Uterus (tissue), 4 donors: Measurements from ENCODE around the gene LHFPL6. TPM values are rescaled to one million over a fixed set of nuclear protein-coding genes. Genes with fewer than 3 reads are reported as not detected.

ENCODE experiments used
- DNase-seq, 2 donors: peaks; one replicate each; pipeline ENCODE4 v3.0.0-alpha.2; 2019 to 2020
- H3K27ac ChIP-seq, 2 donors: fragments of 200-600 bp; sonication (generic); 1 replicate in 1 of 2; 2 replicates in 1 of 2; pipeline ENCODE4 v1.5.1; 2016 to 2018
- H3K27me3 ChIP-seq, 2 donors: fragments of 200-600 bp; sonication (generic); one replicate each; pipeline ENCODE4 v1.5.1; 2018 to 2019; ENCODE audit warnings: control low read depth in 1 of 2
- H3K36me3 ChIP-seq, 2 donors: fragments of 200-600 bp; sonication (generic); one replicate each; pipeline ENCODE4 v1.5.1; 2019; ENCODE audit warnings: control low read depth in 1 of 2
- H3K4me1 ChIP-seq, 2 donors: fragments of 200-600 bp; sonication (generic); one replicate each; pipeline ENCODE4 v1.5.1; 2018 to 2019; ENCODE audit warnings: control low read depth in 1 of 2
- H3K4me3 ChIP-seq, 2 donors: fragments of 200-600 bp; sonication (generic); 1 replicate in 1 of 2; 2 replicates in 1 of 2; pipeline ENCODE4 v1.5.1; 2018 to 2019; ENCODE audit warnings: mild to moderate bottlenecking in 1 of 2
- H3K9me3 ChIP-seq, 2 donors: fragments of 200-600 bp; sonication (generic); one replicate each; pipeline ENCODE4 v1.5.1; 2019; ENCODE audit warnings: control low read depth in 1 of 2
- CTCF ChIP-seq, 4 experiments: fragments of 200-600 bp in 2 of 4; fragments of 450-650 bp in 2 of 4; sonication (generic) in 2 of 4; IDR thresholded peaks; one replicate each; pipeline ENCODE4 v1.5.1; 2016 to 2019; ENCODE audit warnings: antibody characterized with exemption in 4 of 4, mild to moderate bottlenecking in 2 of 4, moderate library complexity in 1 of 4
- POLR2A ChIP-seq, 2 donors: fragments of 450-650 bp; IDR thresholded peaks; one replicate each; pipeline ENCODE4 v1.6.1; 2016; ENCODE audit warnings: antibody characterized with exemption in 2 of 2, mild to moderate bottlenecking in 1 of 2, moderate library complexity in 1 of 2
- intact Hi-C: fragments of 100-400 bp; cut with DNase I; formaldehyde crosslinking; loops from one replicate; pipeline ENCODE4 v1.15.1; 2023; ENCODE audit warnings: low total_unique reads
- total RNA-seq, 4 donors: library from RNA; depleted of rRNA in 3 of 4; stranded (reverse); fragments of >200 nt in 3 of 4; gene quantifications; one replicate each; pipeline versions ENCODE4 v1.1.0 to v1.2.4, GENCODE V29; 2014 to 2023
- donor health status: DM: yes; HTN: yes; CAD: no.

LHFPL6 gene
- total RNA-seq, 4 donors from 2014 or later = 37.9 to 105 (median 86.8) TPM

GRCh38 chr13:39596685-39597084 lies 6.3 kb downstream of the LHFPL6 start:
- no peaks in the 10 kb centered on the region for H3K36me3 ChIP-seq
- no peaks in the 10 kb centered on the region for H3K4me1 ChIP-seq
- no peak overlapping the region for H3K4me3 ChIP-seq
- intact Hi-C loops = no loop called here
- H3K27me3 ChIP-seq = no peaks in the 10 kb centered on the region
- DNase-seq = no peak
- H3K27ac ChIP-seq = no peak overlapping the region
- no peaks in the 10 kb centered on the region for H3K9me3 ChIP-seq
- no peak for TF ChIP-seq CTCF (IDR thresholded peaks at IDR 0.05)
- no peak for TF ChIP-seq POLR2A (IDR thresholded peaks at IDR 0.05)

GRCh38 chr13:39596176-39596575 lies 6.8 kb downstream of the LHFPL6 start:
- no peak for TF ChIP-seq CTCF (IDR thresholded peaks at IDR 0.05)
- TF ChIP-seq POLR2A (IDR thresholded peaks at IDR 0.05) = no peak
- no peak overlapping the region for H3K4me3 ChIP-seq
- H3K27ac ChIP-seq = no peak overlapping the region
- intact Hi-C loops = no loop called here
- no peaks in the 10 kb centered on the region for H3K9me3 ChIP-seq
- no peak for DNase-seq
- no peaks in the 10 kb centered on the region for H3K36me3 ChIP-seq
- no peaks in the 10 kb centered on the region for H3K4me1 ChIP-seq
- H3K27me3 ChIP-seq = no peaks in the 10 kb centered on the region

- H3K27ac ChIP-seq = no peak overlapping the region
- intact Hi-C loops = no loop called here
Measured at GRCh38 chr13:39590466-39591036, 12.4 kb downstream of the LHFPL6 start.

GRCh38 chr13:39588384-39588783 lies 14.6 kb downstream of the LHFPL6 start:
- no peak for DNase-seq
- Histone ChIP-seq H3K4me3 (no peak overlapping the region), H3K27ac (no peak overlapping the region), H3K4me1 (no peaks in the 10 kb centered on the region), H3K27me3 (no peaks in the 10 kb centered on the region), H3K36me3 (no peaks in the 10 kb centered on the region), H3K9me3 (no peaks in the 10 kb centered on the region)
- TF ChIP-seq POLR2A (IDR thresholded peaks at IDR 0.05) (no peak), CTCF (IDR thresholded peaks at IDR 0.05) (no peak)
- intact Hi-C loops = no loop called here

More at GRCh38 chr13:39590466-39591036, 12.4 kb downstream of the LHFPL6 start:
- no peaks in the 10 kb centered on the region for H3K9me3 ChIP-seq
- no peak for TF ChIP-seq POLR2A (IDR thresholded peaks at IDR 0.05)
- no peak for TF ChIP-seq CTCF (IDR thresholded peaks at IDR 0.05)
- no peaks in the 10 kb centered on the region for H3K27me3 ChIP-seq
- H3K36me3 ChIP-seq = no peaks in the 10 kb centered on the region
- H3K4me1 ChIP-seq = no peaks in the 10 kb centered on the region
- DNase-seq = no peak
- H3K4me3 ChIP-seq = no peak overlapping the region

GRCh38 chr13:39587939-39588338 lies 15.1 kb downstream of the LHFPL6 start:
- no peak for DNase-seq
- Histone ChIP-seq H3K9me3 (no peaks in the 10 kb centered on the region), H3K4me1 (no peaks in the 10 kb centered on the region), H3K4me3 (no peak overlapping the region), H3K36me3 (no peaks in the 10 kb centered on the region), H3K27ac (no peak overlapping the region), H3K27me3 (no peaks in the 10 kb centered on the region)
- no peak for TF ChIP-seq CTCF (IDR thresholded peaks at IDR 0.05)
- TF ChIP-seq POLR2A (IDR thresholded peaks at IDR 0.05) = no peak
- intact Hi-C loops = no loop called here
